Kidney (tissue), 14 donors: ENCODE data around the gene VAV2. TPM values are rescaled to one million over a fixed set of nuclear protein-coding genes. Genes with fewer than 3 reads are reported as not detected.

Experiments
- DNase-seq, 5 donors: peaks; one replicate each; pipeline ENCODE4 v3.0.0-alpha.2; 2013 to 2020
- FAIRE-seq: peaks from 2 replicates; lab custom pipeline; 2012; peaks lifted over from hg19 to GRCh38; lab: Jason Lieb, UNC
- H3K27ac ChIP-seq, 2 donors: one replicate each; pipeline ENCODE4 v1.7.0; 2013; ENCODE audit warnings: low read depth in 2 of 2, low read length in 2 of 2, inconsistent platforms in 1 of 2
- H3K27me3 ChIP-seq: one replicate; pipeline ENCODE4 v1.7.1; 2013; ENCODE audit warnings: low read length, inconsistent platforms; ENCODE audit not compliant: control insufficient read depth, insufficient read depth
- H3K36me3 ChIP-seq, 3 donors: one replicate each; pipeline versions ENCODE4 v1.7.0 to v1.7.1; 2013; ENCODE audit warnings: low read length in 3 of 3, control low read depth in 1 of 3, inconsistent platforms in 1 of 3; ENCODE audit not compliant: insufficient read depth in 3 of 3, control insufficient read depth in 2 of 3
- H3K4me1 ChIP-seq, 3 donors: one replicate each; pipeline versions ENCODE4 v1.7.0 to v1.7.1; 2013; ENCODE audit warnings: low read length in 3 of 3, inconsistent platforms in 1 of 3, low read depth in 1 of 3; ENCODE audit not compliant: control insufficient read depth in 2 of 3, insufficient read depth in 2 of 3
- H3K4me3 ChIP-seq, 3 donors: one replicate each; pipeline versions ENCODE4 v1.7.0 to v1.8.1; 2013; ENCODE audit warnings: low read length in 3 of 3, control low read depth in 1 of 3, inconsistent platforms in 1 of 3
- H3K9ac ChIP-seq, 3 donors: one replicate each; pipeline versions ENCODE4 v1.7.0 to v1.7.1; 2013; ENCODE audit warnings: low read length in 3 of 3, control low read depth in 1 of 3, inconsistent platforms in 1 of 3
- H3K9me3 ChIP-seq, 3 donors: one replicate each; pipeline versions ENCODE4 v1.7.0 to v1.7.1; 2013; ENCODE audit warnings: low read length in 3 of 3, control low read depth in 1 of 3, inconsistent platforms in 1 of 3; ENCODE audit not compliant: control insufficient read depth in 2 of 3, insufficient read depth in 1 of 3
- intact Hi-C: fragments of 100-400 bp; cut with DNase I; formaldehyde crosslinking; loops from one replicate; pipeline ENCODE4 v1.11.1; 2022
- polyA plus RNA-seq: library from polyadenylated mRNA; stranded (reverse); fragments of 350-450 nt; fragmentation: Illumina TruSeq; extraction: RNeasy Lipid Tissue Mini Kit (QIAGEN cat#74804); gene quantifications from one replicate; pipeline ENCODE4 v1.2.3, GENCODE V29; 2014; ENCODE audit warnings: low read depth, low replicate concordance; ENCODE audit not compliant: insufficient read depth
- total RNA-seq: library from RNA; stranded (reverse); fragmentation: NEBNext Ultra II Directional; extraction: Animal tissue kit (Norgen Biotek cat#: 25700); gene quantifications from one replicate; pipeline ENCODE4 v1.2.1, GENCODE V29; 2021
- TF ChIP-seq, protein P1 (sequence below): IDR thresholded peaks from 3 replicates; pipeline ENCODE4 v1.5.1; 2012; ENCODE audit warnings: mild to moderate bottlenecking, moderate library complexity, borderline replicate concordance; ENCODE audit not compliant: insufficient read depth; ENCODE audit errors: extremely low read depth
- donor health status: control.
- donor health status: control.
- donor health status: control.
- donor health status: control.
- donor health status: control.
- donor health status: DM: yes; HTN: yes; CAD: no.
- donor health status: Normal renal cell carcinoma (clear cell type).

VAV2 gene
- total and polyA plus RNA-seq, 2 donors from 2014 or later, result 22.3 to 47.1 TPM

DNA sequence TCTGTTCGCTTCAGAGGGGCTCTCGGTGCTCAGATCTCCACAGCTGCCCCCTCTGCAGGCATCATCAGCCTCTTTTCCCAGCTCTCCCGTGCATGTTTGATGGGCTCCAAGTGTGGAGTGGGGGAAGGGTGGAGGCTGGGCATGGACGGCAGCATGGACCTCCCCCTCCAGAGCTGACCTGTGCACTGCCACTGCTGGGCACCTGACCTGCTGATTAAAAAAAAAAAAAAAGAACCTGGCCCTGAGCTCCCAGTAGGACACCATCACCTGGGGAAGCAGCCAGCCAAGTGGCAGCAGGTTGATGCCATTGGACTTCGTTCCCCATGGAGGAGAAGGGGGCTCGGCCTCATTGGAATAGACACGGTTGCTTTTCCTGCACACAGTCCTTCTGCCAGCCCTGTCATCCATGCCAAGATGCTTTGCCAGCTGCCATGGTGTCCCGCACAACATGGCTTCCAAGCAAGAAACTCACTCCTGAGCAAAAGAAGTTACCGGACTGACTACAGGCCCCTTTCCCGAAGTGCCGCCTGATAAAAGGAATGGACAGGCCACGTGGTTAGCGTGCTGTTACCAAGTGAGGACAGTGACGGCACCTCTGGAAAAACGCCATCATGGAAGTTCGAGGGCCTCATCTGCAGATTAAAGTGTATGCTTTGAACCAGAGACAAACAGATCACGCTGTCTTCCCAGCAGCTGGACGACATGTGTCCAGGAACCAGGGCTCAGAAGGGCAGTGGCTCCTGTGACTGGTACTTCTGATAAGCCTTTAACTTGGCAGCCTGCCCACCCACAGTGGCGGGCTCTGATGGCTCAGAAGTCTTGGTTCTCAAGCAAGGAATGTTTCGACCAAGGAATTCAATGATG, 18.4 kb upstream of the VAV2 start:
- no peak overlapping the region for H3K9ac ChIP-seq
- no peaks in the 10 kb centered on the region for H3K36me3 ChIP-seq
- no peaks in the 10 kb centered on the region for H3K27me3 ChIP-seq
- FAIRE-seq (no peak), DNase-seq (peak in 1 of 5 donors; percentile 51)
- H3K27ac ChIP-seq, result no peak overlapping the region
- TF ChIP-seq, protein P1, sequence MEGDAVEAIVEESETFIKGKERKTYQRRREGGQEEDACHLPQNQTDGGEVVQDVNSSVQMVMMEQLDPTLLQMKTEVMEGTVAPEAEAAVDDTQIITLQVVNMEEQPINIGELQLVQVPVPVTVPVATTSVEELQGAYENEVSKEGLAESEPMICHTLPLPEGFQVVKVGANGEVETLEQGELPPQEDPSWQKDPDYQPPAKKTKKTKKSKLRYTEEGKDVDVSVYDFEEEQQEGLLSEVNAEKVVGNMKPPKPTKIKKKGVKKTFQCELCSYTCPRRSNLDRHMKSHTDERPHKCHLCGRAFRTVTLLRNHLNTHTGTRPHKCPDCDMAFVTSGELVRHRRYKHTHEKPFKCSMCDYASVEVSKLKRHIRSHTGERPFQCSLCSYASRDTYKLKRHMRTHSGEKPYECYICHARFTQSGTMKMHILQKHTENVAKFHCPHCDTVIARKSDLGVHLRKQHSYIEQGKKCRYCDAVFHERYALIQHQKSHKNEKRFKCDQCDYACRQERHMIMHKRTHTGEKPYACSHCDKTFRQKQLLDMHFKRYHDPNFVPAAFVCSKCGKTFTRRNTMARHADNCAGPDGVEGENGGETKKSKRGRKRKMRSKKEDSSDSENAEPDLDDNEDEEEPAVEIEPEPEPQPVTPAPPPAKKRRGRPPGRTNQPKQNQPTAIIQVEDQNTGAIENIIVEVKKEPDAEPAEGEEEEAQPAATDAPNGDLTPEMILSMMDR, result no peak
- H3K9me3 ChIP-seq, result no peaks in the 10 kb centered on the region
- intact Hi-C loops, result no loop called here
- H3K4me1 ChIP-seq, result peaks cover 0 to 2% (median 0%) of the 10 kb centered on the region in 3 donors
- H3K4me3 ChIP-seq, result no peak overlapping the region

DNA sequence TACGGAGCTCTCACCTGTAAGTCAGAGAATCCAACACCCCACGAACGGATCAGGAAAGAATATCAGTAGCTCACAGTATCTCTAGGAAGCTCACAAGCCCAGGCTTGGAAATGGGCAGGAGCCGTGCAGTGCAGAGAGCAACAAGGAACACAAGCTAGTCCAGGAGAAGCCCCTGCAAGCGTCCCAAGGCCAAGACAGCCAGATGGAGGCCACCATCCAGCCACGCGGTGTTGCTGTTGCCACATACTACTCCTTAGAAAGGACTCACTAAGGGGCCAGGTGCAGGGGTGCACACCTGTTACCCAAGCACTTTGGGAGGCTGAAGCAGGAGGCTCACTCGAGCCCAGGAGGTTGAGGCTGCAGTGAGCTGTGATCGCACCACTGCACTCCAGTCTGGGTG, 15.4 kb upstream of the VAV2 start:
- no peak for FAIRE-seq
- Histone ChIP-seq H3K27ac (no peak overlapping the region), H3K4me1 (peaks cover 0 to 2% (median 0%) of the 10 kb centered on the region in 3 donors), H3K9me3 (no peaks in the 10 kb centered on the region), H3K4me3 (no peak overlapping the region), H3K27me3 (no peaks in the 10 kb centered on the region), H3K36me3 (no peaks in the 10 kb centered on the region), H3K9ac (no peak overlapping the region)
- DNase-seq, result peak in 1 of 5 donors; percentile 32
- TF ChIP-seq, protein P1, result no peak
- intact Hi-C loops, result no loop called here

DNA sequence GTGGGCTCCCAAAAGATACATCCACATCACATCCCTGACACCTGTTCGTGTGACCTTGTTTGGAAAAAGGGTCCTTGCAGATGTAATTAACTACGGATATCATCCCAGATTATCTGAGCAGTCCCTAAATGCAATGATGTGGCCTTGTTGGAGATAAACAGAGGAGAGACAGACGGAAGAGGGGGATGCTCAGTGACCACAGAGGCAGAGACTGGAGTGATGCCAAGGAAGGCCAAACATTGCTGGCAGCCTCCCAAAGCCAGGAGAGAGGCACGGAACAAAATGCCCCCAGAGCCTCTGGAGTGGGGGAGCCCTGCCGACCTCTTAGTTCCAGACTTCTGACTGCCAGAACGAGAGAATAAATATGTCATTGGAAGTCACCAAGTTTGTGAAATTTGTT, 15.0 kb upstream of the VAV2 start:
- Histone ChIP-seq H3K4me3 (no peak overlapping the region), H3K9me3 (no peaks in the 10 kb centered on the region), H3K27ac (no peak overlapping the region), H3K36me3 (no peaks in the 10 kb centered on the region), H3K4me1 (peaks cover 0 to 2% (median 0%) of the 10 kb centered on the region in 3 donors), H3K9ac (no peak overlapping the region), H3K27me3 (no peaks in the 10 kb centered on the region)
- DNase-seq, result peak in 1 of 5 donors; percentile 22
- intact Hi-C loops, result no loop called here
- no peak for FAIRE-seq
- TF ChIP-seq, protein P1, result no peak
